GM12878 (cell line): ENCODE measurements around the gene TSPAN5.

Experiments used
- CHD4 ChIP-seq: fragments of 200-600 bp; sonication (generic); IDR thresholded peaks from 2 replicates; pipeline ENCODE4 v1.6.1; 2016; ENCODE audit warnings: mild to moderate bottlenecking
- CTCF ChIP-seq, 3 experiments: IDR thresholded peaks in 2 of 3; conservative IDR thresholded peaks in 1 of 3; 2 replicates each; pipeline ENCODE4 v1.5.1; 2011; ENCODE audit warnings: low read depth in 3 of 3, low read length in 3 of 3, mild to moderate bottlenecking in 3 of 3, control low read depth in 2 of 3, moderate library complexity in 2 of 3, inconsistent platforms in 1 of 3, mixed read lengths in 1 of 3; ENCODE audit not compliant: control insufficient read depth in 2 of 3, insufficient read depth in 1 of 3; ENCODE audit errors: extremely low read depth in 1 of 3
- EP300 ChIP-seq, 2 experiments: fragments of 150-350 bp in 1 of 2; IDR thresholded peaks; 2 replicates each; pipeline ENCODE4 v1.6.1; 2011 to 2012; ENCODE audit warnings: low read depth in 2 of 2, low read length in 2 of 2, borderline replicate concordance in 1 of 2, improper control_type of control experiment in 1 of 2, inconsistent platforms in 1 of 2; ENCODE audit not compliant: control insufficient read depth in 1 of 2
- IRF3 ChIP-seq: fragments of 450-650 bp; IDR thresholded peaks from 2 replicates; pipeline ENCODE4 v1.6.1; 2014; ENCODE audit warnings: mild to moderate bottlenecking
- MAX ChIP-seq: IDR thresholded peaks from 2 replicates; pipeline ENCODE4 v1.6.1; 2012; ENCODE audit warnings: low read depth, low read length, improper control_type of control experiment
- POLR2AphosphoS2 ChIP-seq: IDR thresholded peaks from 2 replicates; pipeline ENCODE4 v1.6.1; 2011; ENCODE audit warnings: low read depth, mild to moderate bottlenecking, low read length, improper control_type of control experiment, moderate library complexity
- RELA ChIP-seq: fragments of 450-650 bp; IDR thresholded peaks from 2 replicates; pipeline ENCODE4 v1.8.0; 2014; ENCODE audit warnings: borderline replicate concordance; ENCODE audit not compliant: partially characterized antibody
- USF2 ChIP-seq: IDR thresholded peaks from 2 replicates; pipeline ENCODE4 v1.6.1; 2011; ENCODE audit warnings: low read depth, low read length, improper control_type of control experiment, borderline replicate concordance
- ZNF207 ChIP-seq: fragments of 450-650 bp; IDR thresholded peaks from 2 replicates; pipeline ENCODE4 v1.6.1; 2014; ENCODE audit warnings: antibody characterized with exemption, mild to moderate bottlenecking, borderline replicate concordance
- ZNF24 ChIP-seq: fragments of 450-650 bp; IDR thresholded peaks from 2 replicates; pipeline ENCODE4 v1.6.1; 2017; ENCODE audit warnings: antibody characterized with exemption, mild to moderate bottlenecking
- ZSCAN29 ChIP-seq: fragments of 450-650 bp; IDR thresholded peaks from 2 replicates; pipeline ENCODE4 v1.6.1; 2017; ENCODE audit warnings: mild to moderate bottlenecking, moderate library complexity
- TF ChIP-seq, protein P1 (sequence below): fragments of 450-650 bp; IDR thresholded peaks from 2 replicates; pipeline ENCODE4 v1.6.1; 2017; ENCODE audit warnings: borderline replicate concordance
- TF ChIP-seq, protein P2 (sequence below): IDR thresholded peaks from 2 replicates; pipeline ENCODE4 v1.6.1; 2012; ENCODE audit warnings: low read length, inconsistent platforms

DNA sequence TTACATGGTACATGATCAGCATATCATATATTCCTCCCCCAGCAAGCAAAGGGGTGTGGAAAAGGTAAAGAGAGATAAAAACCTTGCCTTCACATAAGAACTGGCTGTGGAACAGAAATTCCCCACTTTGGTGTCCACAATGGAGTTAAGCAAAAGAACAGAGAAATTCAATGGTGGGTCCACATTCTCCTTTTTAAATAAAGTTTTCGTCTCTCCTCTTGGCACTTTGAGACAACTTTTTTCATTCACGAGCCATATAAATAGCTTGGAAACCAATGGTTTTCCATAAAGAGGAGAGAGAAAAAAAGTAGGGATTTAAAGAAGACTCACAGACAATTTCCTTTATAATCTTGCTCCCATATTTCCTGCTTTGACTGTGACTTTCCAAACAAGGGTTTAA is 148.1 kb downstream of the TSPAN5 start:
- TF ChIP-seq IRF3 (no peak), ZNF24 (no peak), RELA (no peak), MAX (no peak), CTCF (IDR thresholded peaks at IDR 0.05 in 2 of 3, conservative IDR thresholded peaks at IDR 0.05 in 1 of 3; ENCODE audit: control insufficient read depth in 2 of 3, extremely low read depth in 1 of 3, insufficient read depth in 1 of 3, low read depth in 3 of 3, low read length in 3 of 3) (no peak), CHD4 (no peak), ZSCAN29 (no peak), POLR2AphosphoS2 (no peak), USF2 (no peak), ZNF207 (no peak), EP300 (IDR thresholded peaks at IDR 0.05; ENCODE audit: borderline replicate concordance in 1 of 2, control insufficient read depth in 1 of 2, low read depth in 2 of 2, low read length in 2 of 2) (no peak)
- TF ChIP-seq, protein P1, sequence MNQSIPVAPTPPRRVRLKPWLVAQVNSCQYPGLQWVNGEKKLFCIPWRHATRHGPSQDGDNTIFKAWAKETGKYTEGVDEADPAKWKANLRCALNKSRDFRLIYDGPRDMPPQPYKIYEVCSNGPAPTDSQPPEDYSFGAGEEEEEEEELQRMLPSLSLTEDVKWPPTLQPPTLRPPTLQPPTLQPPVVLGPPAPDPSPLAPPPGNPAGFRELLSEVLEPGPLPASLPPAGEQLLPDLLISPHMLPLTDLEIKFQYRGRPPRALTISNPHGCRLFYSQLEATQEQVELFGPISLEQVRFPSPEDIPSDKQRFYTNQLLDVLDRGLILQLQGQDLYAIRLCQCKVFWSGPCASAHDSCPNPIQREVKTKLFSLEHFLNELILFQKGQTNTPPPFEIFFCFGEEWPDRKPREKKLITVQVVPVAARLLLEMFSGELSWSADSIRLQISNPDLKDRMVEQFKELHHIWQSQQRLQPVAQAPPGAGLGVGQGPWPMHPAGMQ, result no peak
- TF ChIP-seq, protein P2, sequence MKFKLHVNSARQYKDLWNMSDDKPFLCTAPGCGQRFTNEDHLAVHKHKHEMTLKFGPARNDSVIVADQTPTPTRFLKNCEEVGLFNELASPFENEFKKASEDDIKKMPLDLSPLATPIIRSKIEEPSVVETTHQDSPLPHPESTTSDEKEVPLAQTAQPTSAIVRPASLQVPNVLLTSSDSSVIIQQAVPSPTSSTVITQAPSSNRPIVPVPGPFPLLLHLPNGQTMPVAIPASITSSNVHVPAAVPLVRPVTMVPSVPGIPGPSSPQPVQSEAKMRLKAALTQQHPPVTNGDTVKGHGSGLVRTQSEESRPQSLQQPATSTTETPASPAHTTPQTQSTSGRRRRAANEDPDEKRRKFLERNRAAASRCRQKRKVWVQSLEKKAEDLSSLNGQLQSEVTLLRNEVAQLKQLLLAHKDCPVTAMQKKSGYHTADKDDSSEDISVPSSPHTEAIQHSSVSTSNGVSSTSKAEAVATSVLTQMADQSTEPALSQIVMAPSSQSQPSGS, result no peak
